Activated CD4-positive, alpha-beta T cell treated with anti-CD3 and anti-CD28 coated beads, Interleukin-2, amount 10 ng/mL, durations not matched to agents 24 days and 14 days (primary cell): ENCODE results near the gene TAF1B. TPM values are rescaled to one million over a fixed set of nuclear protein-coding genes. Genes with fewer than 3 reads are reported as not detected.

Experiments
- DNase-seq: peaks from one replicate; pipeline ENCODE4 v3.0.0; 2022
- H3K27ac Mint-ChIP-seq: one replicate; pipeline ENCODE4 v1.8.0; 2022; ENCODE audit warnings: mild to moderate bottlenecking, mixed read lengths
- H3K27me3 Mint-ChIP-seq: one replicate; pipeline ENCODE4 v1.8.0; 2022; ENCODE audit warnings: mixed read lengths
- H3K36me3 Mint-ChIP-seq: one replicate; pipeline ENCODE4 v1.8.0; 2022; ENCODE audit warnings: low read depth, mild to moderate bottlenecking, mixed read lengths
- H3K4me1 Mint-ChIP-seq: one replicate; pipeline ENCODE4 v1.8.0; 2021; ENCODE audit warnings: mixed read lengths
- H3K4me3 Mint-ChIP-seq: one replicate; pipeline ENCODE4 v1.8.0; 2022; ENCODE audit warnings: mild to moderate bottlenecking, moderate library complexity, mixed read lengths
- H3K9me3 Mint-ChIP-seq: one replicate; pipeline ENCODE4 v1.8.0; 2021; ENCODE audit warnings: mixed read lengths
- intact Hi-C: fragments of 100-400 bp; cut with micrococcal nuclease; formaldehyde crosslinking; loops from one replicate; pipeline ENCODE4 v1.15.1; 2023
- total RNA-seq: library from RNA; stranded (reverse); gene quantifications from 2 replicates; pipeline ENCODE4 v1.2.3, GENCODE V29; 2022

The TAF1B gene
- total RNA-seq, 1 donor from 2014 or later, result 21.9 TPM

GRCh38 chr2:9951522-9952285, 108.4 kb downstream of the TAF1B start, which contains the start of gene GRHL1:
Gene GRHL1 (plus strand): TSS chr2:9951693. CDS start chr2:9951834, 141 bp downstream.
- H3K4me1 Mint-ChIP-seq, result peaks cover 13% of the 10 kb centered on the region
- H3K4me3 Mint-ChIP-seq, result peak within 1 kb of the TSS; percentile 87
- intact Hi-C loops, result loop anchor here (1.0 to 10.0 kb wide), 2 partner anchors 25 to 137 kb away; no protein-coding TSS in a partner anchor
- H3K27ac Mint-ChIP-seq, result peak within 1 kb of the TSS; percentile 80
- DNase-seq, result peak; percentile 98
- H3K27me3 Mint-ChIP-seq, result peaks cover 56% of the 10 kb centered on the region
- H3K9me3 Mint-ChIP-seq, result no peaks in the 10 kb centered on the region
- no peaks in the 10 kb centered on the region for H3K36me3 Mint-ChIP-seq

- intact Hi-C loops, result loop anchor here (10.0 kb wide), 1 partner anchor 138 kb away; no protein-coding TSS in a partner anchor
- Mint-ChIP-seq H3K36me3 (no peaks in the 10 kb centered on the region), H3K27me3 (peaks cover 55% of the 10 kb centered on the region), H3K4me3 (peak overlapping the region; percentile 25), H3K27ac (no peak overlapping the region), H3K9me3 (no peaks in the 10 kb centered on the region), H3K4me1 (peaks cover 13% of the 10 kb centered on the region)
- no peak for DNase-seq
Measured at GRCh38 chr2:9952286-9952737, 109.0 kb downstream of the TAF1B start.

- Mint-ChIP-seq H3K9me3 (no peaks in the 10 kb centered on the region), H3K4me1 (peaks cover 13% of the 10 kb centered on the region), H3K27me3 (peaks cover 58% of the 10 kb centered on the region), H3K27ac (no peak overlapping the region), H3K36me3 (no peaks in the 10 kb centered on the region), H3K4me3 (peak overlapping the region; percentile 27)
- intact Hi-C loops, result loop anchor here (10.0 kb wide), 1 partner anchor 138 kb away; no protein-coding TSS in a partner anchor
- no peak for DNase-seq
Measured at GRCh38 chr2:9952856-9953503, 109.7 kb downstream of the TAF1B start.

GRCh38 chr2:9954136-9954535, 110.9 kb downstream of the TAF1B start:
- Mint-ChIP-seq H3K4me3 (no peak overlapping the region), H3K9me3 (no peaks in the 10 kb centered on the region), H3K36me3 (no peaks in the 10 kb centered on the region), H3K27me3 (peaks cover 54% of the 10 kb centered on the region), H3K27ac (no peak overlapping the region), H3K4me1 (peaks cover 13% of the 10 kb centered on the region)
- no peak for DNase-seq
- intact Hi-C loops, result loop anchor here (10.0 kb wide), 1 partner anchor 139 kb away; no protein-coding TSS in a partner anchor

DNA sequence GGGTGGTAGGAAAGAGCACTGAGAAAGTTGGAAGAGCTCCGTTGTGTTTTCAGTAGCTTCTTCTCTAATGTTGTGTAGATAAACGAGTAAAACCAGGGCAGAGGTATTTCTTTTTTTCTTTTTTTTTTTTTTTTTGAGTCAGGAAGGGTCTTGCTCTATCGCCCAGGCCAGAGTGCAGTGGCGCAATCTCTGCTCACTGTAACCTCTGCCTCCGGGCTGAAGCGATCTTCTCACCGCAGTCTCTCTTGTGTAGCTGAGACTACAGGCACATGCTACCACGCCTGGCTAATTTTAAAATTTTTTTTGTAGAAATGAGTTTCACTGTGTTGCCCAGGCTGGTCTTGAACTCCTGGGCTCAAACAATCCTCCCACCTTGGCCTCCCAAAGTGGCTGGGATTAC, 114.8 kb downstream of the TAF1B start:
- Mint-ChIP-seq H3K9me3 (no peaks in the 10 kb centered on the region), H3K27me3 (peaks cover 47% of the 10 kb centered on the region), H3K4me3 (no peak overlapping the region), H3K4me1 (no peaks in the 10 kb centered on the region), H3K36me3 (no peaks in the 10 kb centered on the region), H3K27ac (no peak overlapping the region)
- DNase-seq, result no peak
- intact Hi-C loops, result loop anchor here (10.0 kb wide), 1 partner anchor 143 kb away; no protein-coding TSS in a partner anchor

DNA sequence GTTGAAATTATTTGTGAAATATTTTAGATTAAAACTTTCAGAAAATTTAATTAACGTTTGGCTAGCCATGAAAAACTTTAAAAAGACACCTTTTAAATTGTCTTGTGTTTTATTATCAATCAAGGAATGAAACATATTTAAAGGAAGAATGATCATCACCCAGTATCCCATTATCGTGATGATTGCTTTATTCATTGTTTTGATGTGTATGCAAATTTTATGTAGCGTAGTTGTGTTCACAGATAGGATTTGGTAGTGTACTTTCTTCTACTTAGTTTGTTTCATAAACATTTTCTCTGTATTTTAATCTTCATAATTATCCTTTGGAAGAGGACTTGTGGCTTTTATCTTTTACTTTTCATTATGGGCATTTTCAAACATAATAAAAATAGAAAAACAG, 116.0 kb downstream of the TAF1B start:
- no peak overlapping the region for H3K4me3 Mint-ChIP-seq
- no peaks in the 10 kb centered on the region for H3K9me3 Mint-ChIP-seq
- intact Hi-C loops, result loop anchor here (10.0 kb wide), 1 partner anchor 144 kb away; no protein-coding TSS in a partner anchor
- H3K4me1 Mint-ChIP-seq, result no peaks in the 10 kb centered on the region
- H3K27ac Mint-ChIP-seq, result no peak overlapping the region
- no peak for DNase-seq
- no peaks in the 10 kb centered on the region for H3K36me3 Mint-ChIP-seq
- peaks cover 35% of the 10 kb centered on the region for H3K27me3 Mint-ChIP-seq

- peaks cover 9% of the 10 kb centered on the region for H3K4me1 Mint-ChIP-seq
- intact Hi-C loops, result no loop called here
- H3K9me3 Mint-ChIP-seq, result no peaks in the 10 kb centered on the region
- H3K27ac Mint-ChIP-seq, result no peak overlapping the region
- no peaks in the 10 kb centered on the region for H3K36me3 Mint-ChIP-seq
- no peak overlapping the region for H3K4me3 Mint-ChIP-seq
- H3K27me3 Mint-ChIP-seq, result peaks cover 23% of the 10 kb centered on the region
- DNase-seq, result no peak
Measured at GRCh38 chr2:9961013-9961412, 117.7 kb downstream of the TAF1B start.

DNA sequence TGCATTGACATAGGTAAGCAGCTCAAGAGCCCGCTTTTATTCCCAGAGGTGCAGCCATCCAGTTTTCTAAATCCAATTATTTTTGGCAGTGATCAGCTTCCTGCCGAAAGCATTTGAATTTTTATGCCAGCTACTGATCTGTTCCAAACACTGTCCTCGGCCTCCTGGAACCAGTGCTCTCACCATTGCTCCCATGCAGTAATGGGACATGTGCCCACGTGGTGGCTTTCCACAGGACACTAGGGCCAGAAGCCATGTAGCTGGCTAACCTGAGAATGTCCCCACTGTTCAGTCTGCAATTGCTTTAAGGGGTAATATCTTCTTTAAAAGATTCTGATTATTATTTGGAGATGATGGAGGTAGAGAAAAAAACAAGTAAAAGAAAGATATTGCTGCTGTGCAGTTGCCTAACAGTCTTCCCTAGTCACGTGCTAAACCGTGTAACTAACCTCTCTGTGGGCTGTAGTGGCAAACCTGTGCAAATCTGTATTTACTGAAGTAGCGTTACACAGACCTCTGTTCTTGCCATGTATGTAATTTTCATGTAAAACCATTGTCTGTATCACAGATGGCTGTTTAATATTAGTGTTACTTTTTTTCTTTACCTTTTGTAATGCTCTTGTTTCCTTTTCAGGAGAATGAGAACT, 121.2 kb downstream of the TAF1B start:
- Mint-ChIP-seq H3K4me3 (no peak overlapping the region), H3K9me3 (no peaks in the 10 kb centered on the region), H3K4me1 (peaks cover 11% of the 10 kb centered on the region), H3K36me3 (no peaks in the 10 kb centered on the region), H3K27me3 (peaks cover 10% of the 10 kb centered on the region), H3K27ac (no peak overlapping the region)
- intact Hi-C loops, result no loop called here
- DNase-seq, result no peak

DNA sequence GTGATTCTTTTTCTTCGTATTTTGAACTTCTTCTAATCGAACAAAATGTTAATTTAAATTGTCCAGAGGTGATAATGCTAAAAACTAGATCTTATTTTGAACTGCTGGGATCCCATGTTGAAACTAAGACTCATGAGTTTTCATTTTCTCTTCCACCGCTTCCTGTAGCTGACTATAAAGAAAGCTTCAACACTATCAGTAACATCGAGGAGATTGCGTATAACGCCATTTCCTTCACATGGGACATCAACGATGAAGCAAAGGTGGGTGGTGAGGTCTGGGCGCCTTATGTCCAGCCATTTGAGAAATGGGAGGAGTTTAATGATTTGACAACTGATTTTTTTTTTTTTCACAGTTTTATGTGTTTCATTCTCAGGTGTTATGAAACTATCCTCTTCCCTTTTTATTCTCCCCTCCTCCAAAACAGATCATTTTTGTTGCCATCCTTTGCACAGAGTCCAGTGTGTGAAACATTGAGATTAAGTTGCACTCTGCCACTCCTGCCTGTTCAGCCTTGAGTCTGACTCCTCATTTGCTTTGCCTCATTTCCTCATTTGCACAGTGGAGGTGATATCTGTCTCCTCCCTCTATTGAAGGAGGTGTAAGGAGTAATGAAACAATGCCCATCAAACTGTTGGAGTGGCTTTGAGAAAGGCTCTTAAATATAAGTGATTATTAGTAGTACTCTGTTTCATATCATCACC, 122.0 kb downstream of the TAF1B start:
- peaks cover 7% of the 10 kb centered on the region for H3K27me3 Mint-ChIP-seq
- no peak for DNase-seq
- no peaks in the 10 kb centered on the region for H3K36me3 Mint-ChIP-seq
- no peak overlapping the region for H3K27ac Mint-ChIP-seq
- no peaks in the 10 kb centered on the region for H3K9me3 Mint-ChIP-seq
- intact Hi-C loops, result no loop called here
- H3K4me3 Mint-ChIP-seq, result no peak overlapping the region
- H3K4me1 Mint-ChIP-seq, result peaks cover 11% of the 10 kb centered on the region

DNA sequence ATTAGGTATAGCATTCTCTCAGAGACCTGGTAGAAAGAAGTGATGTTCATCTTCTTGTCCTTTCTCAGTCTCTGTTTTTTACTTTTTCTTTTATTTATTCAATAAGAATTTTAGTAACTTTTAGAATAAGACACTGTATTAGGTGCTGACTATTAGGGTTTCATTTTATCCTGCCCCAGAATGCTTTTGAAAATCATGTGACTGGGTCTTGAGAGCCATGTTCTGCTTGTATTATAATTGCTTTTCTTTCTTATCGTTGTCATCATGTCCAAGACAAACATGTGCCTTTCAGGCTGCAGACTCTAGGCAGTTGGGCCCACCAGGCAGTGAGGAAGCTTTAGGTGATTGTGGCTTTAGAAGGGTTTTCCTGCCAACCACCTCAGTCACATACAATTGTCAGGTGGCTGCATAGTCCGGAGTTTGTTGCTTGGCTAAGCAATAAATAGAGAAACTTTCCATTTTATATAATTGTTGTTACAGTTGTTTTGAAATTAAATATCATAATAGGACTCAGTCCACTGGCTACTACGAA, 123.3 kb downstream of the TAF1B start:
- Mint-ChIP-seq H3K9me3 (no peaks in the 10 kb centered on the region), H3K36me3 (no peaks in the 10 kb centered on the region), H3K27ac (no peak overlapping the region), H3K4me3 (no peak overlapping the region), H3K4me1 (peaks cover 14% of the 10 kb centered on the region), H3K27me3 (peaks cover 7% of the 10 kb centered on the region)
- DNase-seq, result no peak
- intact Hi-C loops, result no loop called here

DNA sequence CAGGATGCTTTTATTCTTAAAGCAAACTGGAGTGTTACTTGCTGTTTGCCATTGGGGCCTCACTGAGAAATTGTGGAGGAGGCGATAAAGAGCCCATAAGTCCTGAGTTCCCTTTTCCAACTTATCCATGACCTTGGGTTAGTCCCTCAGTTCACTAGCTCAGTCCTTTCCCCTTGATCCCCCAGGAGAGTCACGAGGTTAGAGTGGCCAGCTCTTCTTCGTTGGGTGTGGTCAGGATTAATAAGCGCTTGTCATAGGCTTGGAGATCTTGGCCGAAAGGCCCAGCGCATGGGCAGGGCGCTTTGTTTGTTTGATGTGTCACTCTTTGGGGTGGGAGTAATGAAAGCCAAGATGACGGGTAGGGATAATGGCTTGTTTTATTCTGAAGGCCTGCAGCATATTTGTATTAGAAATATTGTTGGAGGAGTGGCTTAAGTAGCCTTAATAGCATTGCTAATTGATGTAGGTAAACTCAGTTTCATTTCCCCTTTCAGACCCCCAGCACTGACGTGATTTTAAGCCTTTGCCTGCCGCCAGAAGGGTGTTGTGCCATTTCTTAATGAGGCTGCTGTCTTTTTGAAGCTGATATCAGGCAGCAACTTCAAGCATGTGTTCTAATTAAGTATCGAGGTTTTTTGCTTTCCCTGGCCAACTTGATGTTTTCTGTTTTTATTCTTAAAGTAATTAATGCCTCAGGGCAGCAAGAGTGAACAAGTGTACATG, 123.9 kb downstream of the TAF1B start:
- Mint-ChIP-seq H3K36me3 (no peaks in the 10 kb centered on the region), H3K4me3 (no peak overlapping the region), H3K27ac (no peak overlapping the region), H3K4me1 (peaks cover 14% of the 10 kb centered on the region), H3K27me3 (peaks cover 3% of the 10 kb centered on the region), H3K9me3 (no peaks in the 10 kb centered on the region)
- intact Hi-C loops, result no loop called here
- no peak for DNase-seq

- intact Hi-C loops, result no loop called here
Measured at GRCh38 chr2:9968553-9969497, 125.6 kb downstream of the TAF1B start.

More at GRCh38 chr2:9968553-9969497, 125.6 kb downstream of the TAF1B start:
- Mint-ChIP-seq H3K27me3 (no peaks in the 10 kb centered on the region), H3K4me3 (no peak overlapping the region), H3K36me3 (no peaks in the 10 kb centered on the region), H3K4me1 (peaks cover 24% of the 10 kb centered on the region), H3K9me3 (no peaks in the 10 kb centered on the region), H3K27ac (no peak overlapping the region)
- no peak for DNase-seq
